CD4-positive, alpha-beta T cell (primary cell): ENCODE data around the gene PPP6R2. TPM values are rescaled to one million over a fixed set of nuclear protein-coding genes. Genes with fewer than 3 reads are reported as not detected.

ENCODE experiments used
- ATAC-seq: fragments of 200-7000 bp; cut with Tn5 transposase; one replicate; pipeline ENCODE4 v1.10.0; 2022; ENCODE audit warnings: mild to moderate bottlenecking; ENCODE audit not compliant: poor library complexity
- CTCF ChIA-PET: fragments of 350-600 bp; sonication (Branson Sonifier 250); formaldehyde crosslinking; loops from one replicate; lab custom pipeline; 2021; ENCODE audit warnings: antibody characterized with exemption, inconsistent platforms; lab: Charles Lee
- POLR2A ChIA-PET: fragments of 350-600 bp; sonication (Branson Sonifier 250); formaldehyde crosslinking; loops from one replicate; lab custom pipeline; 2021; ENCODE audit warnings: antibody characterized with exemption, inconsistent platforms; lab: Charles Lee
- DNase-seq, 14 experiments: peaks; one replicate each; pipeline ENCODE4 v3.0.0-alpha.2; 2013 to 2020; ENCODE audit warnings: mixed read lengths in 2 of 14
- H3K27ac ChIP-seq, 2 donors: one replicate each; pipeline versions ENCODE4 v1.5.1 to v1.7.0; 2013; ENCODE audit warnings: low read length in 2 of 2, low read depth in 1 of 2, mild to moderate bottlenecking in 1 of 2
- H3K27me3 ChIP-seq, 2 experiments: 1 replicate in 1 of 2; 2 replicates in 1 of 2; pipeline versions ENCODE4 v1.6.1 to v1.7.0; 2013; ENCODE audit warnings: low read length in 2 of 2, control low read depth in 1 of 2, mild to moderate bottlenecking in 1 of 2, moderate library complexity in 1 of 2; ENCODE audit not compliant: insufficient read depth in 2 of 2, control insufficient read depth in 1 of 2
- H3K36me3 ChIP-seq: one replicate; pipeline ENCODE4 v1.6.1; 2013; ENCODE audit warnings: low read length, control low read depth; ENCODE audit not compliant: insufficient read depth
- H3K4me1 ChIP-seq: one replicate; pipeline ENCODE4 v1.6.1; 2013; ENCODE audit warnings: low read length, control low read depth; ENCODE audit not compliant: insufficient read depth
- H3K4me3 ChIP-seq: one replicate; pipeline ENCODE4 v1.5.1; 2013; ENCODE audit warnings: mild to moderate bottlenecking, low read length, moderate library complexity
- H3K9me3 ChIP-seq, 2 experiments: 1 replicate in 1 of 2; 2 replicates in 1 of 2; pipeline versions ENCODE4 v1.6.1 to v1.7.0; 2013; ENCODE audit warnings: low read length in 2 of 2, mild to moderate bottlenecking in 2 of 2, control low read depth in 1 of 2, moderate library complexity in 1 of 2; ENCODE audit not compliant: control insufficient read depth in 1 of 2, insufficient read depth in 1 of 2
- H3K27ac Mint-ChIP-seq: one replicate; pipeline ENCODE4 v1.8.0; 2020; ENCODE audit warnings: mixed read lengths
- H3K27me3 Mint-ChIP-seq: one replicate; pipeline ENCODE4 v1.8.0; 2021; ENCODE audit warnings: mixed read lengths
- H3K36me3 Mint-ChIP-seq: one replicate; pipeline ENCODE4 v1.8.0; 2021; ENCODE audit warnings: low read depth, mixed read lengths
- H3K4me1 Mint-ChIP-seq: one replicate; pipeline ENCODE4 v1.8.0; 2021; ENCODE audit warnings: low read depth, mixed read lengths
- H3K4me3 Mint-ChIP-seq: one replicate; pipeline ENCODE4 v1.8.0; 2020; ENCODE audit warnings: mild to moderate bottlenecking, mixed read lengths
- H3K9me3 Mint-ChIP-seq: one replicate; pipeline ENCODE4 v1.8.0; 2020; ENCODE audit warnings: mixed read lengths
- CTCF ChIP-seq: fragments of 200-600 bp; IDR thresholded peaks from one replicate; pipeline ENCODE4 v1.8.0; 2022; ENCODE audit warnings: antibody characterized with exemption, mild to moderate bottlenecking
- intact Hi-C, 2 experiments: fragments of 100-400 bp; cut with DNase I in 1 of 2; cut with micrococcal nuclease in 1 of 2; formaldehyde crosslinking; loops; one replicate each; pipeline versions ENCODE4 v1.15.1 to v1.9.0; 2023 to 2025; cut with DNase I, micrococcal nuclease
- total RNA-seq, 174 experiments: library from RNA in 2 of 174; stranded (reverse) in 2 of 174; gene quantifications; one replicate each; pipeline ENCODE4 v1.2.3 and lab custom pipeline; 2021 to 2026

Gene PPP6R2
- total RNA-seq, 2 experiments from 2014 or later = 47.1 to 48.0 TPM

- intact Hi-C loops = no loop called here
- ATAC-seq (no peak), DNase-seq (no peak)
- no peaks in the 10 kb centered on the region for H3K36me3 ChIP-seq
- no peak for TF ChIP-seq CTCF
- POLR2A ChIA-PET = no interaction called here
- H3K36me3 Mint-ChIP-seq = no peaks in the 10 kb centered on the region
- peaks cover 0 to 18% of the 10 kb centered on the region in 2 experiments for H3K9me3 ChIP-seq
- H3K27ac Mint-ChIP-seq = no peak overlapping the region
- CTCF ChIA-PET = interaction anchor here (1.4 kb wide), 1 partner anchor 18 kb away, joined by 6 read pairs; no protein-coding TSS in a partner anchor
- H3K27me3 ChIP-seq = peaks cover 36 to 48% of the 10 kb centered on the region in 2 experiments
- no peak overlapping the region for H3K27ac ChIP-seq
- H3K4me1 Mint-ChIP-seq = no peaks in the 10 kb centered on the region
- H3K9me3 Mint-ChIP-seq = no peaks in the 10 kb centered on the region
- H3K27me3 Mint-ChIP-seq = peaks cover 41% of the 10 kb centered on the region
- H3K4me3 Mint-ChIP-seq = no peak overlapping the region
- H3K4me1 ChIP-seq = peaks cover 7% of the 10 kb centered on the region
- H3K4me3 ChIP-seq = no peak overlapping the region
Observed at GRCh38 chr22:50294319-50294656, 48.8 kb upstream of the PPP6R2 start.

- H3K27me3 ChIP-seq = peaks cover 25 to 27% of the 10 kb centered on the region in 2 experiments
- ATAC-seq (no peak), DNase-seq (no peak)
- peaks cover 36% of the 10 kb centered on the region for H3K27me3 Mint-ChIP-seq
- no peak for TF ChIP-seq CTCF
- no peak overlapping the region for H3K27ac Mint-ChIP-seq
- ChIA-PET CTCF (no interaction called here), POLR2A (no interaction called here)
- no peaks in the 10 kb centered on the region for H3K36me3 ChIP-seq
- no peak overlapping the region for H3K4me3 ChIP-seq
- H3K9me3 ChIP-seq = peaks cover 0 to 10% of the 10 kb centered on the region in 2 experiments
- no peaks in the 10 kb centered on the region for H3K4me1 Mint-ChIP-seq
- H3K4me3 Mint-ChIP-seq = no peak overlapping the region
- H3K4me1 ChIP-seq = peaks cover 7% of the 10 kb centered on the region
- no peaks in the 10 kb centered on the region for H3K9me3 Mint-ChIP-seq
- H3K27ac ChIP-seq = no peak overlapping the region
- H3K36me3 Mint-ChIP-seq = no peaks in the 10 kb centered on the region
- intact Hi-C loops = no loop called here
Observed at GRCh38 chr22:50296658-50297490, 46.3 kb upstream of the PPP6R2 start.

- Mint-ChIP-seq H3K4me3 (no peak overlapping the region), H3K36me3 (no peaks in the 10 kb centered on the region), H3K27me3 (peaks cover 32% of the 10 kb centered on the region), H3K9me3 (no peaks in the 10 kb centered on the region), H3K4me1 (no peaks in the 10 kb centered on the region), H3K27ac (no peak overlapping the region)
- DNase-seq (no peak), ATAC-seq (no peak)
- peaks cover 24% of the 10 kb centered on the region in 2 experiments for H3K27me3 ChIP-seq
- no peak overlapping the region for H3K4me3 ChIP-seq
- peaks cover 3% of the 10 kb centered on the region for H3K4me1 ChIP-seq
- ChIA-PET POLR2A (no interaction called here), CTCF (no interaction called here)
- no peaks in the 10 kb centered on the region for H3K36me3 ChIP-seq
- intact Hi-C loops = no loop called here
- TF ChIP-seq CTCF = no peak
- H3K9me3 ChIP-seq = peaks cover 0 to 4% of the 10 kb centered on the region in 2 experiments
- H3K27ac ChIP-seq = no peak overlapping the region
Observed at GRCh38 chr22:50297510-50298265, 45.4 kb upstream of the PPP6R2 start.
